Measurements from ENCODE around the gene GTF2E1.
A peak's percentile ranks its signal among the peaks of the same experiment; 100 is the strongest.

Gene GTF2E1

GRCh38 chr3:120741320-120741719, 1.2 kb upstream of the GTF2E1 start:
- peaks cover 33% of the 10 kb centered on the region for H3K9me3 Mint-ChIP-seq
- H3K4me3 Mint-ChIP-seq = peak overlapping the region; percentile 92
- peaks cover 39% of the 10 kb centered on the region for H3K4me1 Mint-ChIP-seq
- TF ChIP-seq CTCF (IDR thresholded peaks at IDR 0.05) = no peak
- peaks cover 35% of the 10 kb centered on the region for H3K36me3 Mint-ChIP-seq (ENCODE audit: low read depth)
- no peak overlapping the region for H3K27ac Mint-ChIP-seq
- no peaks in the 10 kb centered on the region for H3K27me3 Mint-ChIP-seq (ENCODE audit: low read depth, poor library complexity)
- no peak for DNase-seq

GRCh38 chr3:120741837-120742197, 727 bp upstream of the GTF2E1 start:
- TF ChIP-seq CTCF (IDR thresholded peaks at IDR 0.05) = no peak
- no peak for DNase-seq
- H3K9me3 Mint-ChIP-seq = peaks cover 34% of the 10 kb centered on the region
- peaks cover 39% of the 10 kb centered on the region for H3K4me1 Mint-ChIP-seq
- H3K4me3 Mint-ChIP-seq = peak overlapping the region; percentile 92
- no peaks in the 10 kb centered on the region for H3K27me3 Mint-ChIP-seq (ENCODE audit: low read depth, poor library complexity)
- H3K36me3 Mint-ChIP-seq (ENCODE audit: low read depth) = peaks cover 37% of the 10 kb centered on the region
- H3K27ac Mint-ChIP-seq = peak overlapping the region; percentile 100

- Mint-ChIP-seq H3K9me3 (peaks cover 30% of the 10 kb centered on the region), H3K36me3 (ENCODE audit: low read depth) (peaks cover 33% of the 10 kb centered on the region), H3K4me3 (peak overlapping the region; percentile 92), H3K27me3 (ENCODE audit: low read depth, poor library complexity) (no peaks in the 10 kb centered on the region), H3K27ac (peak overlapping the region; percentile 100), H3K4me1 (peaks cover 39% of the 10 kb centered on the region)
- DNase-seq = peak; percentile 56
- TF ChIP-seq CTCF (IDR thresholded peaks at IDR 0.05) = no peak
Measured at GRCh38 chr3:120742849-120743365, 363 bp downstream of the GTF2E1 start.

- Mint-ChIP-seq H3K4me1 (peaks cover 39% of the 10 kb centered on the region), H3K4me3 (peak overlapping the region; percentile 92), H3K27me3 (ENCODE audit: low read depth, poor library complexity) (no peaks in the 10 kb centered on the region), H3K36me3 (ENCODE audit: low read depth) (peaks cover 25% of the 10 kb centered on the region), H3K9me3 (peaks cover 22% of the 10 kb centered on the region), H3K27ac (peak overlapping the region; percentile 100)
- no peak for TF ChIP-seq CTCF (IDR thresholded peaks at IDR 0.05)
- DNase-seq = peak; percentile 1
Measured at GRCh38 chr3:120743556-120744195, 1.1 kb downstream of the GTF2E1 start.

- no peaks in the 10 kb centered on the region for H3K27me3 Mint-ChIP-seq (ENCODE audit: low read depth, poor library complexity)
- H3K9me3 Mint-ChIP-seq = peaks cover 16% of the 10 kb centered on the region
- H3K36me3 Mint-ChIP-seq (ENCODE audit: low read depth) = peaks cover 25% of the 10 kb centered on the region
- no peak for TF ChIP-seq CTCF (IDR thresholded peaks at IDR 0.05)
- no peak for DNase-seq
- H3K4me3 Mint-ChIP-seq = no peak overlapping the region
- no peak overlapping the region for H3K27ac Mint-ChIP-seq
- peaks cover 39% of the 10 kb centered on the region for H3K4me1 Mint-ChIP-seq
Measured at GRCh38 chr3:120745466-120745865, 2.9 kb downstream of the GTF2E1 start.

- Mint-ChIP-seq H3K4me3 (no peak overlapping the region), H3K4me1 (peaks cover 7% of the 10 kb centered on the region), H3K36me3 (ENCODE audit: low read depth) (peaks cover 56% of the 10 kb centered on the region), H3K27ac (no peak overlapping the region), H3K9me3 (peaks cover 16% of the 10 kb centered on the region), H3K27me3 (ENCODE audit: low read depth, poor library complexity) (no peaks in the 10 kb centered on the region)
- DNase-seq = no peak
- no peak for TF ChIP-seq CTCF (IDR thresholded peaks at IDR 0.05)
Measured at GRCh38 chr3:120749843-120750242, 7.3 kb downstream of the GTF2E1 start.
